Mesenchymal stem cell (in vitro differentiated cells and primary cell): Measurements from ENCODE around the gene KDSR.
A peak's percentile ranks its signal among the peaks of the same experiment; 100 is the strongest.

Source experiments
- DNase-seq: peaks from one replicate; pipeline ENCODE4 v3.0.0-alpha.2; 2013
- H2AFZ ChIP-seq: one replicate; pipeline ENCODE4 v1.6.1; 2013; ENCODE audit warnings: low read depth, mild to moderate bottlenecking, control low read depth, inconsistent platforms, low read length, moderate library complexity
- H2AK5ac ChIP-seq: 2 replicates; pipeline ENCODE4 v1.6.1; 2013; ENCODE audit warnings: low read length, moderate library complexity, mild to moderate bottlenecking, inconsistent platforms; ENCODE audit not compliant: severe bottlenecking
- H2BK120ac ChIP-seq: one replicate; pipeline ENCODE4 v1.6.1; 2013; ENCODE audit warnings: low read depth, mild to moderate bottlenecking, inconsistent platforms, low read length, moderate library complexity
- H2BK12ac ChIP-seq, 2 experiments: one replicate each; pipeline ENCODE4 v1.6.1; 2013; ENCODE audit warnings: inconsistent platforms in 2 of 2, low read length in 2 of 2, mild to moderate bottlenecking in 2 of 2, moderate library complexity in 2 of 2, control low read depth in 1 of 2
- H2BK15ac ChIP-seq: one replicate; pipeline ENCODE4 v1.6.1; 2013; ENCODE audit warnings: mild to moderate bottlenecking, low read depth, inconsistent platforms; ENCODE audit not compliant: poor library complexity, severe bottlenecking
- H2BK5ac ChIP-seq: 2 replicates; pipeline ENCODE4 v1.6.1; 2013; ENCODE audit warnings: low read depth, mild to moderate bottlenecking, low read length, control low read depth, inconsistent platforms; ENCODE audit not compliant: poor library complexity, severe bottlenecking
- H3K14ac ChIP-seq, 2 experiments: one replicate each; pipeline ENCODE4 v1.6.1; 2013; ENCODE audit warnings: inconsistent platforms in 2 of 2, low read length in 2 of 2, control low read depth in 1 of 2, mild to moderate bottlenecking in 1 of 2, moderate library complexity in 1 of 2
- H3K18ac ChIP-seq, 2 experiments: one replicate each; pipeline ENCODE4 v1.6.1; 2013; ENCODE audit warnings: inconsistent platforms in 2 of 2, low read length in 2 of 2, control low read depth in 1 of 2, low read depth in 1 of 2, mild to moderate bottlenecking in 1 of 2
- H3K23ac ChIP-seq, 2 experiments: one replicate each; pipeline ENCODE4 v1.6.1; 2013; ENCODE audit warnings: inconsistent platforms in 2 of 2, low read length in 2 of 2, mild to moderate bottlenecking in 2 of 2, moderate library complexity in 2 of 2, control low read depth in 1 of 2
- H3K27ac ChIP-seq: 2 replicates; pipeline ENCODE4 v1.5.1; 2013; ENCODE audit warnings: mild to moderate bottlenecking, moderate library complexity, low read length, control low read depth, inconsistent platforms; ENCODE audit not compliant: poor library complexity, severe bottlenecking
- H3K27me3 ChIP-seq, 2 experiments: 2 replicates each; pipeline versions ENCODE4 v1.6.1 to v1.7.0; 2013; ENCODE audit warnings: low read length in 2 of 2, mild to moderate bottlenecking in 2 of 2, moderate library complexity in 2 of 2, control low read depth in 1 of 2, inconsistent platforms in 1 of 2; ENCODE audit not compliant: control insufficient read depth in 1 of 2, insufficient read depth in 1 of 2
- H3K36me3 ChIP-seq, 2 experiments: 2 replicates each; pipeline versions ENCODE4 v1.6.1 to v1.7.0; 2013; ENCODE audit warnings: low read length in 2 of 2, control low read depth in 1 of 2, inconsistent platforms in 1 of 2, low read depth in 1 of 2, mild to moderate bottlenecking in 1 of 2; ENCODE audit not compliant: insufficient read depth in 2 of 2, control insufficient read depth in 1 of 2
- H3K4ac ChIP-seq, 2 experiments: one replicate each; pipeline ENCODE4 v1.6.1; 2013; ENCODE audit warnings: inconsistent platforms in 2 of 2, low read length in 2 of 2, mild to moderate bottlenecking in 2 of 2, moderate library complexity in 2 of 2, control low read depth in 1 of 2, low read depth in 1 of 2
- H3K4me1 ChIP-seq: 2 replicates; pipeline ENCODE4 v1.6.1; 2013; ENCODE audit warnings: low read depth, low read length, control low read depth; ENCODE audit not compliant: control insufficient read depth, insufficient read depth
- H3K4me2 ChIP-seq: 2 replicates; pipeline ENCODE4 v1.6.1; 2013; ENCODE audit warnings: low read length, mild to moderate bottlenecking, inconsistent platforms; ENCODE audit not compliant: poor library complexity, severe bottlenecking
- H3K4me3 ChIP-seq, 2 experiments: 2 replicates each; pipeline versions ENCODE4 v1.5.1 to v1.7.0; 2013; ENCODE audit warnings: low read length in 2 of 2, mild to moderate bottlenecking in 2 of 2, control low read depth in 1 of 2, low read depth in 1 of 2; ENCODE audit not compliant: insufficient read depth in 1 of 2
- H3K79me1 ChIP-seq: replicated peaks from 2 replicates; pipeline ENCODE4 v1.6.1; 2013; ENCODE audit warnings: mild to moderate bottlenecking, control low read depth, low read length, inconsistent platforms; ENCODE audit not compliant: poor library complexity, severe bottlenecking
- H3K9ac ChIP-seq: 2 replicates; pipeline ENCODE4 v1.7.0; 2013; ENCODE audit warnings: mild to moderate bottlenecking, low read length, moderate library complexity
- H3K9me3 ChIP-seq: 2 replicates; pipeline ENCODE4 v1.7.0; 2013; ENCODE audit warnings: mild to moderate bottlenecking, low read length; ENCODE audit not compliant: control insufficient read depth
- H4K8ac ChIP-seq: one replicate; pipeline ENCODE4 v1.6.1; 2013; ENCODE audit warnings: inconsistent platforms, mild to moderate bottlenecking, low read length, moderate library complexity
- H4K91ac ChIP-seq: one replicate; pipeline ENCODE4 v1.6.1; 2013; ENCODE audit warnings: mild to moderate bottlenecking, low read length, inconsistent platforms
- WGBS: methylation state at CpG from one replicate; pipeline ENCODE4 v1.1.7; 2013; ENCODE audit warnings: mixed read lengths; 5-methylcytosine and 5-hydroxymethylcytosine counted together

KDSR gene

DNA sequence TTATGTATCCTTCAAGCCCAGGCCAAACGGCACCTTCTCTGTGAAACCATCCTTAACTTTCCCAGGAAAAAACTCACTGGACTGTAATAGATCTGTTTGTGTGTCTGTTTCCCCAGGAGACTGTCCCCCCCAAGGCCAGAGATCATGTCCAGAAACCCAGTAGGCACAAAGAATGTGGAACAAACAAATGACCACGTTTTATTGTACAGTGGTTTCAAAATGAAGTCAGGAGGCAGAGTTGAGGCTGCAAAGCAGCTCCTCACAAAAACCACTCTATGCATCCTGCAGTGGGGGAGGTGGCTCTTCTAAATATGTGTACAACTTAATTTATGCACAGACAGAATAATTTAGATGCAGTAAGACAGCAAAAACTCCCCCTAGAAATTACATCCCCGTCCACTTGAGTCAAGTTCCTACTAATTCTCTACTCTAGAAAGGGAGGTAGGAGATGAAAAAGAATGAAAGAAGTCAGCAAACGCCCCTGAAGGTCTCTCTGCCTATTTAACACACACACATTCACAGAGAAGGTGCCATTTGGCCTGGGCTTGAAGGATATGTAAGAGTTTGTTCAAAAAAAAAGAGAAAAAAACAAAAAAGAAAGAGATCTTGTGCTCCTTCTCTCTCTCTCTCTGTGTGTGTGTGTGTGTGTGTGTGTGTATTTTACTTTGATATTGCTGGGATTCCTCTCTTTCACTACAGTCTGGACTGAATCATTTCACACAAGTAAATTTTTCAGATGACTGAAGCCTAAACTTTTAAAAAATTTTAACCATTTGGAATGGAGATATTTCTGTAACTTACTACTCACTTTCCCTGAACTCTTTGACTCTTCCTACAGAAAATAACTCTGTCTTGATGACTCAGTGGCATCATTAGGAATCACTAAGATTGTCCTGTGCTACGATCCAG, 66.9 kb downstream of the KDSR start:
- Histone ChIP-seq H3K27me3 (no peaks in the 10 kb centered on the region), H3K4ac (no peak overlapping the region), H3K9me3 (no peaks in the 10 kb centered on the region), H3K14ac (no peak overlapping the region), H3K36me3 (no peaks in the 10 kb centered on the region), H3K27ac (peak overlapping the region; percentile 88), H3K18ac (no peak overlapping the region), H2BK120ac (no peak overlapping the region), H2BK12ac (no peak overlapping the region), H2AK5ac (no peak overlapping the region), H3K79me1 (peaks cover 10% of the 10 kb centered on the region), H2BK15ac (no peak overlapping the region), H3K23ac (no peak overlapping the region), H2BK5ac (peak overlapping the region; percentile 36), H3K9ac (no peak overlapping the region), H3K4me2 (no peak overlapping the region), H3K4me3 (no peak overlapping the region), H4K8ac (no peak overlapping the region), H2AFZ (no peak overlapping the region), H3K4me1 (peaks cover 15% of the 10 kb centered on the region), H4K91ac (no peak overlapping the region)
- peak; percentile 36 for DNase-seq
- 28% methylated on average over 3 of the region's 5 CpGs for WGBS

- H3K27ac ChIP-seq: peak overlapping the region; percentile 88
- H3K36me3 ChIP-seq: no peaks in the 10 kb centered on the region
- DNase-seq: no peak
- peak overlapping the region in 1 of 2 experiments; percentile 18 for H2BK12ac ChIP-seq
- no peak overlapping the region for H3K4me3 ChIP-seq
- H3K9me3 ChIP-seq: no peaks in the 10 kb centered on the region
- peak overlapping the region; percentile 13 for H2BK15ac ChIP-seq
- H3K9ac ChIP-seq: no peak overlapping the region
- peaks cover 7% of the 10 kb centered on the region for H3K79me1 ChIP-seq
- H3K14ac ChIP-seq: no peak overlapping the region
- no peak overlapping the region for H4K8ac ChIP-seq
- H2BK5ac ChIP-seq: no peak overlapping the region
- H3K18ac ChIP-seq: no peak overlapping the region
- WGBS: 69% methylated on average over 9 of the region's 9 CpGs
- peaks cover 13% of the 10 kb centered on the region for H3K4me1 ChIP-seq
- H3K27me3 ChIP-seq: no peaks in the 10 kb centered on the region
- no peak overlapping the region for H3K23ac ChIP-seq
- H2BK120ac ChIP-seq: no peak overlapping the region
- no peak overlapping the region for H3K4me2 ChIP-seq
- H2AFZ ChIP-seq: peak overlapping the region; percentile 42
- H3K4ac ChIP-seq: no peak overlapping the region
- H4K91ac ChIP-seq: no peak overlapping the region
- H2AK5ac ChIP-seq: peak overlapping the region; percentile 67
These were observed 68.3 kb downstream of the KDSR start for GRCh38 chr18:63298400-63299365.

DNA sequence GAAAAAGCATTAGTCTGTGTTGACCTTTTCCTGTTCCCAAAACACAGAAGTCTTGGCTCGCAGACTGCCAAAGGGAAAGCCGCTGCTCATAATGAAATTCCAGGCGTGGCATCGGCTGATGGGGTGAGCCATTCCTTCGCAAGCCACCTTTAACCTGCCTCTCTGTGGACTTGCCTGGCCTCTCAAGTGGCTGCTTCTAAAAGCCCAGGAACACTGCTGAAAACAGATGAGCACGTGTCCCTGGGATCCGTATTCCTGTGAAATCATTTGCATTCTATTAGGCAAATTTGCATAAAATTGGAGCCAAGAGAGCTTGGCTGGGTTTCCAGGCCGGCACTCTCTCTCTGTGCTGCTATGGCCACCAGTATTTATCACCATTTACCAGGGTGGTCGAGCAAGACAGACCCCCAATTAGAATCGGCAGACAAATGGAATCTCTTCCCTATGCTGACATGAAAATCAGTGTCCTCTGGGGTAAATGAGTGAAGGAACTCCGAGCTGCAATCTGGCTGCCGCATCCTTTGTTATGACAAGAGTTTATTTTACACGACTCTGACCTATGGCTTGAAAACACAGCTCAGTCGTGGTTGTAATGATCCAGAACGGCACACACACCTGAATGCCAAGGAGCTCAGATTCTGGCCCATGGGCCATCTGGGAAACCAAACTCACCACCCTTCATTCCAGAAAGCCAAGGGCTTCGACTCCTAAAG, 69.2 kb downstream of the KDSR start:
- no peak overlapping the region for H3K27ac ChIP-seq

More for the DNA sequence above, 69.2 kb downstream of the KDSR start:
- Histone ChIP-seq H3K36me3 (no peaks in the 10 kb centered on the region), H3K4me2 (no peak overlapping the region), H2BK12ac (no peak overlapping the region), H2BK5ac (no peak overlapping the region), H2BK120ac (no peak overlapping the region), H4K8ac (no peak overlapping the region), H3K4ac (no peak overlapping the region), H3K18ac (no peak overlapping the region), H3K9ac (no peak overlapping the region), H3K79me1 (peaks cover 7% of the 10 kb centered on the region), H3K27me3 (no peaks in the 10 kb centered on the region), H3K9me3 (no peaks in the 10 kb centered on the region), H2BK15ac (no peak overlapping the region), H2AFZ (no peak overlapping the region), H2AK5ac (peak overlapping the region; percentile 34), H4K91ac (no peak overlapping the region), H3K4me1 (peaks cover 13% of the 10 kb centered on the region), H3K23ac (no peak overlapping the region), H3K4me3 (no peak overlapping the region), H3K14ac (no peak overlapping the region)
- DNase-seq: no peak
- WGBS: 69% methylated on average over 16 of the region's 16 CpGs
